ENCODE results near the gene GLIPR1.
"Not testable (repeated sequence)": the region's sequence is repeated elsewhere in the genome, so short reads cannot be mapped to it uniquely, and the experiment has no call there.

The GLIPR1 gene

GRCh38 chr12:75522124-75522523, 41.6 kb downstream of the GLIPR1 start:
- DNase-seq: not testable (repeated sequence)

GRCh38 chr12:75525263-75525662, 44.7 kb downstream of the GLIPR1 start:
- DNase-seq: no peak

DNA sequence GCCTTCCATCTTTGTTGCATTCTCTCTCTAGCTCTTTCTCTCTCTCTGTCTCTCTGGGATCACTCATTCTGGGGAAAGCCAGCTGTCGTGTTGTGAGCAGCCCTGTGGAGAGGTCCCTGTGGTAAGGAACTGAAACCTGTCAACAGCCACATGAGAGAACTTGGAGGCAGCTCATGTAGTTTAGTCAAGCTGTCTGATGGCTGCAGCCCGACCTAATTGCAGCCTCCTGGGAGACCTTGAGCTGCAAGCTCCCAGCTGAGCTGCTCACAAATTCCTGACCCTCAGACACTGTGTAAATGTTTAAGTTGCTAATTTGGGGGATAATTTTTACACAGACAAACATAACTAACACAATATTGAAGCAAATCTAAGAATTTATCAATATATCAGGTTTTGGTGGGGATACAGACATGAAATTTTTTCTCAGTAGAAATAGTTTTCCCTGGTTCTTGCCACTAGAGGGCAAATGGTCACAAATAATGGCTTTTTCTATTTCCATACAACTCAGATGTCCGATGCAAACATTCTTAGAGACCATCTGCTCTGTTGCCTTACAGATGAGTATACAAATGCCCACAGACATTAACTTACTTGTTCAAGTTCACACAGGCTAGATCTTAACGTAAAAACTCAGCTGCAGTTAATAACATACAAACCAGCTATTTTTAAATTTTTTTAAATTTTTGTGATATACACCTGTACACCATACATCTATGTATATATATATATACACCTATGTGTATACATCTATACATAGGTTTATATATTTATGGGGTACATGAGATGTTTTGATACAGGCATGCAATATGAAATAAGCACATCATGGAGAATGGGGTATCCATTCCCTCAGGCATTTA, 46.3 kb downstream of the GLIPR1 start:
- no peak for DNase-seq

- DNase-seq: no peak
Measured at GRCh38 chr12:75528272-75528671, 47.7 kb downstream of the GLIPR1 start.

DNA sequence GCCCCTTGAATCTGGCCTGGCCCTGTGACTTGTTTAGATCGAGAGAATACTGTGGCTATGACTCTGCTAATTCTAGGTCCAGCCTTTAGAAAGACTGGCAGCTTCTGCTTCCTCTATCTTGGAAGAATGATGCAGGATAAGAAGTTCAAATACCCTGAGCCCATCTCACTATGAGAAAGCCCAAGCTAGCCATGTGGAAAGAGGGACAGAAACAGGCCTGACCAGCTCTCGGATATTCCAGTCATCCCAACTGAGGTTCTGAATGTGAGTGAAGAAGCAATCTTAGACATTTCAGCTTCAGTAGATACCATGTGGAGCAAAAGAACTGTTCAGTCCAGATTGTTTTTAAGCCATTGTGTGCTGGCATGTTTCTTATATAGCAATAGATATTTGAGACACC, 48.1 kb downstream of the GLIPR1 start:
- DNase-seq: no peak

DNA sequence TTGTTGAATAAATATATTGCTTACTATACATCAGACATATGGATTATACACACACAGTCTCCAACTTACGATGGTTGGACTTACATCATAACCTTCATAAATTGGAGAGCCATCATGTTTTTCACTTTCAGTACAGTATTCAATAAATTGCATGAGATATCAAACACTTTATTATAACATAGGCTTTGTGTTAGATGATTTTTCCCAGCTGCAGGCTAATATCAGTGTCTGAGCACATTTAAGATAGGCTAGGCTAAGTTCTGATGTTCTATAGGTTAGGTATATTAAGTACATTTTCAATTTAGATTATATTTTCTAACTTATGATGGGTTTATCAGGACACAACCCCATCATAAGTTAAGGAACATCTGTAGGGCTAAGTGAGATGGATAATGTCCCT, 48.8 kb downstream of the GLIPR1 start:
- no peak for DNase-seq

- DNase-seq: no peak
Measured at GRCh38 chr12:75529826-75530225, 49.3 kb downstream of the GLIPR1 start.

DNA sequence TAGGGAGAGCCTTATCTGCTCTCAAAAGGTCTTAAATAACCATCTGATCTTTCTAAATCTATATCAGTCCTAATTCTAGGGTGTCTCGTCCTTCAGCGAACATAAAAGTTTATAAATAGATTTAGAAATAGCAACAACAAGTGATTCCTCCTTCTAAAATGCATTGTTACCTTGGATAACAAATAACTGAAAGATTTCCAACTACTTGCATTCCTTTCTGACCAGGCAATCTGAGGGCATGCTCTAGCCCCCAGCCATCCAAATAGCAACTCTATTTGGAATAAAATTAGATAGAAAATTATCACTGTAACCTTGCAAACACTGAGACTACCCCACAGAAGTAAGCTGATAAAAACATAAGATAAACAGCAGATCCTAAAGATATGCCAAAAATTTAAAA, 52.7 kb downstream of the GLIPR1 start:
- no peak for DNase-seq

DNA sequence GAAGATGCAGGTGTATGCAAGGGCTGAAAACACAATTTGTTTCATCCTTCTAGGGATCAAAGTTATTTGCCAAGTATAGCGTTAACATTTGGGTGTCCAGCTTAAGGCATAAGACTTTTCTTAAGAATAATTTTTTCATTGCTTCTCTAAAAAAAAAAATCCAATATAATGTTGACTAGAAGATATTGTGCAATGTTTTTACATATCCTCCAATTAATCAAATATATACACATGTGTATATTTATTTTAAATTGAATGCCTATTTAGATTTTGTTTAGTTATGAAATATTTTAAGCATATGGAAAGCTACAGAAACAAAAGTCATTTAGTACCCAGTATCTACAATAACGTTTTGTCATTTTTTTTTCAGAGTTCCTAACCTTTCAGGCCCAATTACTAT, 59.3 kb downstream of the GLIPR1 start:
- DNase-seq: no peak

GRCh38 chr12:75542942-75543341, 62.4 kb downstream of the GLIPR1 start:
- DNase-seq: no peak

GRCh38 chr12:75543529-75543928, 63.0 kb downstream of the GLIPR1 start:
- no peak for DNase-seq

GRCh38 chr12:75545636-75546035, 65.1 kb downstream of the GLIPR1 start:
- DNase-seq: no peak

DNA sequence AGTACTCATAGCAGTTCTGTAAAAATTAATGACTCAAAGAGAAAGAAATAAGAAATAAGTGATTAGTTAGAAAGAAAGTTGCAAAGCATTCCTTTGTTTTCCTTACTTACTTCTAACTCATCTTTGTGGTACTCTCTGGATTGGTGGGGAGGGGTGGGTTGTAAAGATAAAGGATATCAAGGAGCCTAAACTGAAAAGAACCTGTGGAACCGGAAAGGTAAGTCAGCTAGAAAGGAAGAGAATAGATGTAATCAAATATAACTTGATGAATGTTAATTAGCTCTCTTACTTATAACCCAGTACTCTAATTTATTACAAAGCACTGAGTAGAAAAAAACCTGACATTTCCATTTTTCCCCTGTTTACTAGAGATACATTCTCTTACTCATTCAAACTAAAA, 68.3 kb downstream of the GLIPR1 start:
- no peak for DNase-seq

- no peak for DNase-seq
Measured at GRCh38 chr12:75549989-75550388, 69.4 kb downstream of the GLIPR1 start.

DNA sequence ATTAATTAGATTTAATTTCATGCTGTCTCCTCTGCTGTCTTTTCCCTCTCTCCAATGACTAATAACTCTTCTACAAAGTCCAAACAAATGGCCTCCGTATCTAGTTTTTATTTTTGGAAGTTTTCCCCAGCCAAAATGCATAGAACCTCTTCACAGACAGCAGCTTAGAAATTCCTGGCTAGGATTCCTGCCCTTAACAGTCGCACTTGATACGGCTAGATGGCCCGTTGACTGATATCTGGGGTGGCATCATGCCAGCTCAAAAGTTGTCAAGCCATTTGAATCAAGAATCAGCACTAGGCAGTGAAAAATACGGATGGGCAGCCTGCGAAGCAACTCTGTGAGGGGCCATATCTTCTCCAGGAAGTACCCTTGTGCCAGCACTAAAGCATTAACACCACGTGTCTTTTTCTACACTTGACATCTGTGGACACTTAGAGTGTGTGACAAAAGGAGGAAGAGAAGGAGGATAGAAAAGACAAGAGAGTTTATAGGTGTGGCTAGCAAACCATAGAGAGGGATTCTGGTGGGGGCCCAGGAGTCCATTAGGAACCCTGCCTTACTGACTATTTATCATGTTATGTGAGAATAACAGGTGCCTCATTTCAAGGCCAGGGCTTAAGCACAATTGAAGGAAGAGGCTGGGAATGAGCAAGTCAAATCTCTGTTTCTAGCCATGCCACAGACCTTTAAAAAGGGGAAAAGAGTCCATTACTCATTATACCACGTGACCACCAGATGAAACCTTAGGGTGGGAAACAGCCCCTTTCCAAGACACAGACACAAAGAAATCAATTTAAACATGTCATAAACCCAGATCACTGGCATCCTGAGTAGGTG, 70.1 kb downstream of the GLIPR1 start:
- no peak for DNase-seq

DNA sequence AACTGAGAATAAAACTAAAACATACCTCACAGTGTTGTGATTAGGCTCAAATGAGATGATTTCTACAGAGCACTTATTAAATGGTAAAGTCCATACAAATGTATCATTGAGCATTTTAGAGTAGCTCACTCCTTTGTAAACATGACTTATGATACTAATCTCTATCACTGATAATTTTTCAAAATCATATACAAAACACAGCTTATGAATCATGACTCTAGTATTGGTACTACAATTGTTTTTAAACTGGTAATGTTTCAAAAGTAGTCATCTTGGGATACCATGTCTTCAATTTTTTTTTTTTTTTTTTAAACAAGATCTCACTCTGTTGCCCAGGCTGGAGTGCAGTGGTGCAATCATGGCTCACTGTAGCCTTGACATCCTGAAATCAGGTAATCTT, 70.9 kb downstream of the GLIPR1 start:
- DNase-seq: no peak

DNA sequence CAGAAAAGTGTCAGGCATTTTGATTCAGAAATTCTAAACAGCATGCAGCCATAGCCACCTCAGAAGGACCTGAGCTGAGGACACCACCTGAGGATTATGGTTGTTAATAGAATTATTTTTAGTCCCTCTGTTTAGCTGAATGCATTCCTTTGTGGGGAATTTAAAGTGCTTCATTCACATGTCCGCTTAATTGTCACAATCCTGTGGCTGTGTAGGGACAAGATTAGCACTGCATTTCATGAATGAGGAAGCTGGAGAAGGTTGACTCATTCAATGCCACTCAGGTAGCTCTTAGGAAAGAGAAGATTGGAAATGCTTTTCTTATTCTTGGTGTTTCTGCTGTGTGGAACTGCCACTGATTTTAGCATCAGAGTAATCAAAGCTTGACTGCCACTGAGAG, 72.8 kb downstream of the GLIPR1 start:
- DNase-seq: no peak

Measured in activated CD8-positive, alpha-beta memory T cell treated with anti-CD3 and anti-CD28 coated beads, Interleukin-2, amount 50 U/mL, for 48 hours (primary cell).